NCI-H510A (cell line): Measurements from ENCODE around the gene SEC61A1.

Experiments
- DNase-seq: peaks from one replicate; lab custom pipeline; 2025; lab: John Stamatoyannopoulos, UW

Gene SEC61A1

GRCh38 chr3:128060473-128061381, 8.5 kb downstream of the SEC61A1 start:
- no peak for DNase-seq

- DNase-seq = no peak
Observed at GRCh38 chr3:128062033-128062745, 10.0 kb downstream of the SEC61A1 start.

GRCh38 chr3:128063865-128064264, 11.6 kb downstream of the SEC61A1 start:
- no peak for DNase-seq

- DNase-seq = no peak
Observed at GRCh38 chr3:128064962-128065361, 12.7 kb downstream of the SEC61A1 start.

- DNase-seq = no peak
Observed at GRCh38 chr3:128066114-128066513, 13.9 kb downstream of the SEC61A1 start.

GRCh38 chr3:128066676-128067075, 14.4 kb downstream of the SEC61A1 start:
- DNase-seq = no peak

GRCh38 chr3:128067489-128067888, 15.3 kb downstream of the SEC61A1 start:
- no peak for DNase-seq

- DNase-seq = peak; percentile 2
Observed at GRCh38 chr3:128068156-128068620, 16.0 kb downstream of the SEC61A1 start.

- no peak for DNase-seq
Observed at GRCh38 chr3:128069271-128069670, 17.0 kb downstream of the SEC61A1 start.

- DNase-seq = no peak
Observed at GRCh38 chr3:128070898-128071591, 18.8 kb downstream of the SEC61A1 start.

GRCh38 chr3:128071771-128072453, 19.7 kb downstream of the SEC61A1 start:
- DNase-seq = no peak

- no peak for DNase-seq
Observed at GRCh38 chr3:128072454-128073184, 20.4 kb downstream of the SEC61A1 start.

- DNase-seq = no peak
Observed at GRCh38 chr3:128073185-128073725, 21.0 kb downstream of the SEC61A1 start.

GRCh38 chr3:128073807-128074206, 21.6 kb downstream of the SEC61A1 start:
- DNase-seq = no peak

GRCh38 chr3:128074851-128075521, 22.7 kb downstream of the SEC61A1 start:
- DNase-seq = no peak

- DNase-seq = no peak
Observed at GRCh38 chr3:128075522-128076482, 23.6 kb downstream of the SEC61A1 start.

GRCh38 chr3:128076483-128077201, 24.4 kb downstream of the SEC61A1 start:
- no peak for DNase-seq

- DNase-seq = no peak
Observed at GRCh38 chr3:128077202-128077624, 25.0 kb downstream of the SEC61A1 start.
